GM12874 (cell line): ENCODE measurements around the gene SLC29A1.

Experiments
- TF ChIP-seq, protein P1 (sequence below): IDR thresholded peaks from 2 replicates; pipeline ENCODE4 v1.5.1; 2011; ENCODE audit warnings: low read depth, mild to moderate bottlenecking, control low read depth, low read length, moderate library complexity; ENCODE audit not compliant: insufficient read depth

SLC29A1 gene

DNA sequence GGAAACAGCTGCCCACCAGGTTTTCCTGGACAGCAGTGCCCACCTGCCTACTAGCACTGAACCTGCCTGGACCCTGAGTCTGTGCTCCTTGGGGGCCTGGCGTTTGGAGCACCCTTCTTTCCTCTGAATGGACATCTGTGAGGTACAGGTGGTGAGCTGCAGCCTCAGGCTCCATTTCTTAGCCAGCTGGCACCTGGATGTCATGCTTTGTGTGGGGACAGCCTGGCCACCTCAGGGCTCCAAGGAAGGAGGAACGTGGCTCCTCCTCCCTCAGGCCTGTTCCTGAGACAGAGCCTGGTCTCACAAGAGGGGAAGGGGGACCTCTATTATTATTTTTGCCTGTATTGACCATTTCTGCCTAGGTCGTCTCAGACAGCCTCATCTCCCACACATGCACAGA lies 54.9 kb downstream of the SLC29A1 start:
- TF ChIP-seq, protein P1, sequence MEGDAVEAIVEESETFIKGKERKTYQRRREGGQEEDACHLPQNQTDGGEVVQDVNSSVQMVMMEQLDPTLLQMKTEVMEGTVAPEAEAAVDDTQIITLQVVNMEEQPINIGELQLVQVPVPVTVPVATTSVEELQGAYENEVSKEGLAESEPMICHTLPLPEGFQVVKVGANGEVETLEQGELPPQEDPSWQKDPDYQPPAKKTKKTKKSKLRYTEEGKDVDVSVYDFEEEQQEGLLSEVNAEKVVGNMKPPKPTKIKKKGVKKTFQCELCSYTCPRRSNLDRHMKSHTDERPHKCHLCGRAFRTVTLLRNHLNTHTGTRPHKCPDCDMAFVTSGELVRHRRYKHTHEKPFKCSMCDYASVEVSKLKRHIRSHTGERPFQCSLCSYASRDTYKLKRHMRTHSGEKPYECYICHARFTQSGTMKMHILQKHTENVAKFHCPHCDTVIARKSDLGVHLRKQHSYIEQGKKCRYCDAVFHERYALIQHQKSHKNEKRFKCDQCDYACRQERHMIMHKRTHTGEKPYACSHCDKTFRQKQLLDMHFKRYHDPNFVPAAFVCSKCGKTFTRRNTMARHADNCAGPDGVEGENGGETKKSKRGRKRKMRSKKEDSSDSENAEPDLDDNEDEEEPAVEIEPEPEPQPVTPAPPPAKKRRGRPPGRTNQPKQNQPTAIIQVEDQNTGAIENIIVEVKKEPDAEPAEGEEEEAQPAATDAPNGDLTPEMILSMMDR: no peak

DNA sequence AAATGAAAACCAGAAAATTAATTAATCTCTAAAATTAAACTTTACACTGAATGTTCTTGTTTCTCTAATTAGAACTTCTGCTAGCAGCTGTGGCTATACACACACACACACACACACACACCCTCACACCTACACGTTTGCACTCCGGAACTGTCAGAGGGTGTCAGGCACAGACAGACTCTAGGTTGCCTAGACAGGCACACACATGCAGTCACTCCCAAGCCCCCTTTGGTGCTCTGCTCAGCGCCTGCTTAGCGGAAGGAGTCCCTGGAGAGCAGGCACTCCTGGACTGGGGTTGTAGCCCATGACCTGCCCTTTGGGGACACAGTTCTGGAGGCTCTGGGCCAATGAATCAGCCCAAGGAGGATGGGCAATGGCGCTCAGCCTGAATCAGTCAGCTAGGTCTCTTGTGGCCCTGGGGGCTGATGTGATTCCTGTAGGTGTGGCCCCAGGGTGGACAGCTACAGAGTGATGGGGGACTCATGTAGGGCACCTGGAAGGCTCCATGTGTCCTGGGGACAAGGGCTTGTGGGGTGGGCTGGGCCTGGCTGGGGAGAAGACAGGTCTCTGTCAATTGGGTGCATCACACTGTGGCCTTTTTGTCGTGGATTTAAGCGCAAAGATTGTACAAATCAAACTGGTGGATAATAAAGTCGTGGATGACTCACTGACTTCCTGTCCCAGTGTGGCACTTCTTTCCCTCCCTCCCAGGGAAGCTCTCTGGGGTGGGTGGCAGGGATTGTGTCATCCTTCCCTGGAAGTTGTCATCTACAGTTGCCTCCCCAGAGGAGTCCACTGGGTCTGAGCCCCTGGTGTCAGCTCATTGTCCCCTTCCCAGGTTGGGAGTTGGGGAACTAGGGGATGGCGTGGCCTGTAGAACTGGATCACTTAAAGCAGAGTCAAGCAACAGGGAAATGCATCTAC lies 55.6 kb downstream of the SLC29A1 start:
- TF ChIP-seq, protein P1: no peak
